GM10847 (cell line): ENCODE measurements around the gene GPATCH8.

ENCODE experiments used
- POLR2A ChIP-seq: IDR thresholded peaks from 2 replicates; pipeline ENCODE4 v1.6.1; 2011; ENCODE audit not compliant: insufficient read length; ENCODE audit errors: extremely low read depth

Gene GPATCH8

GRCh38 chr17:44396946-44397345 is 106.3 kb downstream of the GPATCH8 start:
- no peak for TF ChIP-seq POLR2A

- TF ChIP-seq POLR2A: no peak
Measured at GRCh38 chr17:44394833-44395232, 108.4 kb downstream of the GPATCH8 start.

- TF ChIP-seq POLR2A: no peak
Measured at GRCh38 chr17:44390250-44390870, 112.8 kb downstream of the GPATCH8 start.

GRCh38 chr17:44389723-44390202 is 113.4 kb downstream of the GPATCH8 start:
- no peak for TF ChIP-seq POLR2A

- no peak for TF ChIP-seq POLR2A
Measured at GRCh38 chr17:44389281-44389680, 113.9 kb downstream of the GPATCH8 start, which contains the start of gene ITGA2B. Gene ITGA2B, minus strand, starts transcription at chr17:44389649. Its CDS starts 176 bp downstream, at chr17:44389473.

GRCh38 chr17:44387804-44388203 is 115.4 kb downstream of the GPATCH8 start:
- TF ChIP-seq POLR2A: no peak

GRCh38 chr17:44386182-44386525 is 117.1 kb downstream of the GPATCH8 start:
- no peak for TF ChIP-seq POLR2A

GRCh38 chr17:44385287-44386181 is 117.7 kb downstream of the GPATCH8 start:
- no peak for TF ChIP-seq POLR2A

- no peak for TF ChIP-seq POLR2A
Measured at GRCh38 chr17:44384823-44385286, 118.4 kb downstream of the GPATCH8 start.

GRCh38 chr17:44384281-44384822 is 118.9 kb downstream of the GPATCH8 start:
- TF ChIP-seq POLR2A: no peak

- TF ChIP-seq POLR2A: no peak
Measured at GRCh38 chr17:44383861-44384260, 119.3 kb downstream of the GPATCH8 start.

- TF ChIP-seq POLR2A: no peak
Measured at GRCh38 chr17:44383363-44383762, 119.8 kb downstream of the GPATCH8 start.

GRCh38 chr17:44382917-44383316 is 120.3 kb downstream of the GPATCH8 start:
- no peak for TF ChIP-seq POLR2A

GRCh38 chr17:44381810-44382305 is 121.3 kb downstream of the GPATCH8 start:
- TF ChIP-seq POLR2A: no peak

GRCh38 chr17:44380767-44381166 is 122.4 kb downstream of the GPATCH8 start:
- no peak for TF ChIP-seq POLR2A

- TF ChIP-seq POLR2A: no peak
Measured at GRCh38 chr17:44379887-44380286, 123.3 kb downstream of the GPATCH8 start.
